HFFc6 (cell line): ENCODE measurements around the gene MMP25. TPM values are rescaled to one million over a fixed set of nuclear protein-coding genes. Genes with fewer than 3 reads are reported as not detected.
A peak's percentile ranks its signal among the peaks of the same experiment; 100 is the strongest.

Experiments used
- DNase-seq: peaks from one replicate; pipeline ENCODE4 v3.0.0-alpha.2; 2018
- H3K27ac Mint-ChIP-seq: 2 replicates; pipeline ENCODE4 v1.8.0; 2020; ENCODE audit warnings: mild to moderate bottlenecking, mixed read lengths
- H3K27me3 Mint-ChIP-seq: 2 replicates; pipeline ENCODE4 v1.8.0; 2021; ENCODE audit warnings: mild to moderate bottlenecking, moderate library complexity, mixed read lengths; ENCODE audit not compliant: insufficient read depth
- H3K36me3 Mint-ChIP-seq: 2 replicates; pipeline ENCODE4 v1.8.0; 2021; ENCODE audit warnings: low read depth, mixed read lengths
- H3K4me1 Mint-ChIP-seq: 2 replicates; pipeline ENCODE4 v1.8.0; 2020; ENCODE audit warnings: low read depth, mixed read lengths
- H3K4me3 Mint-ChIP-seq: 2 replicates; pipeline ENCODE4 v1.8.0; 2020; ENCODE audit warnings: mild to moderate bottlenecking, moderate library complexity, mixed read lengths
- H3K9me3 Mint-ChIP-seq: 2 replicates; pipeline ENCODE4 v1.8.0; 2020; ENCODE audit warnings: mild to moderate bottlenecking, mixed read lengths
- CTCF ChIP-seq: fragments of 200-600 bp; sonication (generic); IDR thresholded peaks from 2 replicates; pipeline ENCODE4 v1.5.0; 2021; ENCODE audit warnings: antibody characterized with exemption, mild to moderate bottlenecking
- total RNA-seq, 6 experiments: library from RNA; stranded (reverse); fragmentation: NEBNext Ultra II Directional; extraction: Animal tissue kit (Norgen Biotek cat#: 25700); gene quantifications; 2 replicates in 1 of 6; 3 replicates in 5 of 6; pipeline ENCODE4 v1.2.3, GENCODE V29; 2021

The MMP25 gene
- total RNA-seq, 6 experiments from 2014 or later = 0.05 to 0.17 (median 0.07) TPM; not detected in 3

GRCh38 chr16:3026003-3026378 lies 20.4 kb upstream of the MMP25 start:
- peaks cover 41% of the 10 kb centered on the region for H3K36me3 Mint-ChIP-seq
- no peak overlapping the region for H3K4me3 Mint-ChIP-seq
- H3K9me3 Mint-ChIP-seq = peaks cover 11% of the 10 kb centered on the region
- no peak for TF ChIP-seq CTCF
- H3K4me1 Mint-ChIP-seq = peaks cover 33% of the 10 kb centered on the region
- H3K27ac Mint-ChIP-seq = peak overlapping the region; percentile 40
- no peak for DNase-seq
- H3K27me3 Mint-ChIP-seq = peaks cover 64% of the 10 kb centered on the region

GRCh38 chr16:3026609-3027488 lies 19.5 kb upstream of the MMP25 start:
- Mint-ChIP-seq H3K36me3 (peaks cover 32% of the 10 kb centered on the region), H3K4me1 (peaks cover 30% of the 10 kb centered on the region), H3K4me3 (no peak overlapping the region), H3K27ac (no peak overlapping the region), H3K27me3 (peaks cover 60% of the 10 kb centered on the region), H3K9me3 (peaks cover 11% of the 10 kb centered on the region)
- DNase-seq = no peak
- TF ChIP-seq CTCF = no peak

GRCh38 chr16:3027489-3027795 lies 18.9 kb upstream of the MMP25 start:
- TF ChIP-seq CTCF = no peak
- Mint-ChIP-seq H3K9me3 (peaks cover 11% of the 10 kb centered on the region), H3K36me3 (peaks cover 26% of the 10 kb centered on the region), H3K27me3 (peaks cover 58% of the 10 kb centered on the region), H3K27ac (0 out of 2 replicates have a peak overlapping the region, but pooled peaks have one; percentile 18), H3K4me1 (peaks cover 24% of the 10 kb centered on the region), H3K4me3 (no peak overlapping the region)
- no peak for DNase-seq

- Mint-ChIP-seq H3K36me3 (peaks cover 19% of the 10 kb centered on the region), H3K27me3 (peaks cover 54% of the 10 kb centered on the region), H3K27ac (no peak overlapping the region), H3K4me3 (no peak overlapping the region), H3K9me3 (peaks cover 11% of the 10 kb centered on the region), H3K4me1 (peaks cover 17% of the 10 kb centered on the region)
- DNase-seq = peak; percentile 32
- peak; percentile 84 for TF ChIP-seq CTCF
Observed at GRCh38 chr16:3027983-3028715, 18.2 kb upstream of the MMP25 start.

GRCh38 chr16:3028716-3029319 lies 17.5 kb upstream of the MMP25 start:
- Mint-ChIP-seq H3K27ac (no peak overlapping the region), H3K36me3 (peaks cover 18% of the 10 kb centered on the region), H3K27me3 (peaks cover 52% of the 10 kb centered on the region), H3K4me1 (peaks cover 12% of the 10 kb centered on the region), H3K4me3 (peak overlapping the region; percentile 15; the same call in 1 of the 2 replicates), H3K9me3 (peaks cover 6% of the 10 kb centered on the region)
- DNase-seq = no peak
- TF ChIP-seq CTCF = no peak
